ENCODE measurements around the gene APEH. TPM values are rescaled to one million over a fixed set of nuclear protein-coding genes. Genes with fewer than 3 reads are reported as not detected.

APEH gene
- polyA plus RNA-seq, 4 donors = 66.2 to 87.8 (median 81.9) TPM

- Histone ChIP-seq H3K4me1 (ENCODE audit: control insufficient read depth in 3 of 3, insufficient read depth in 2 of 3, low read depth in 1 of 3, low read length in 2 of 3) (no peaks in the 10 kb centered on the region), H3K36me3 (ENCODE audit: control insufficient read depth in 3 of 3, insufficient read depth in 2 of 3, low read depth in 1 of 3, low read length in 3 of 3) (no peaks in the 10 kb centered on the region), H3K4me3 (ENCODE audit: low read depth in 1 of 3, low read length in 3 of 3) (no peak overlapping the region), H3K27ac (ENCODE audit: low read depth in 1 of 3, low read length in 2 of 3) (no peak overlapping the region), H3K9me3 (ENCODE audit: control insufficient read depth in 2 of 2, insufficient read depth in 1 of 2, low read depth in 1 of 2, low read length in 1 of 2) (no peaks in the 10 kb centered on the region), H3K27me3 (ENCODE audit: control insufficient read depth in 3 of 3, insufficient read depth in 3 of 3, low read length in 3 of 3) (no peaks in the 10 kb centered on the region)
- 51 to 66% (median 62%) methylated on average over 4 of the region's 4 CpGs for WGBS, 3 donors
- FAIRE-seq (no peak), DNase-seq (no peak)
Measured at GRCh38 chr3:49659756-49660155, 14.4 kb upstream of the APEH start.

DNA sequence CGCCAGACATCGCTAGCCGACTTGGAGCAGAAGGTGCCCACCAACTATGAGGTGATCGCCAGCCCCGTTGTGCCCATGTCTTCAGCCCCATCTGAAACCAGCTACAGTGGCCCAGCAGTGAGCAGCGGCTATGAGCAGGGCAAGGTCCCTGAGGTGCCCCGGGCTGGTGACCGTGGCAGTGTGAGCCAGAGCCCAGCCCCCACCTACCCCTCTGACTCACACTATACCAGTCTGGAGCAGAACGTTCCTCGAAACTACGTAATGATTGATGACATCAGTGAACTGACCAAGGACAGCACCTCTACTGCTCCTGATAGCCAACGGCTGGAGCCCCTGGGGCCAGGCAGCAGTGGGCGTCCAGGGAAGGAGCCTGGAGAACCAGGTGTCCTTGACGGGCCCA lies 12.9 kb upstream of the APEH start:
- Histone ChIP-seq H3K27me3 (ENCODE audit: control insufficient read depth in 3 of 3, insufficient read depth in 3 of 3, low read length in 3 of 3) (no peaks in the 10 kb centered on the region), H3K4me1 (ENCODE audit: control insufficient read depth in 3 of 3, insufficient read depth in 2 of 3, low read depth in 1 of 3, low read length in 2 of 3) (peaks cover 0 to under 1% (median 0%) of the 10 kb centered on the region in 3 donors), H3K27ac (ENCODE audit: low read depth in 1 of 3, low read length in 2 of 3) (no peak overlapping the region), H3K4me3 (ENCODE audit: low read depth in 1 of 3, low read length in 3 of 3) (no peak overlapping the region), H3K36me3 (ENCODE audit: control insufficient read depth in 3 of 3, insufficient read depth in 2 of 3, low read depth in 1 of 3, low read length in 3 of 3) (no peaks in the 10 kb centered on the region), H3K9me3 (ENCODE audit: control insufficient read depth in 2 of 2, insufficient read depth in 1 of 2, low read depth in 1 of 2, low read length in 1 of 2) (no peaks in the 10 kb centered on the region)
- 80 to 87% (median 82%) methylated on average over 14 of the region's 14 CpGs for WGBS, 3 donors
- no peak for FAIRE-seq
- no peak for DNase-seq

DNA sequence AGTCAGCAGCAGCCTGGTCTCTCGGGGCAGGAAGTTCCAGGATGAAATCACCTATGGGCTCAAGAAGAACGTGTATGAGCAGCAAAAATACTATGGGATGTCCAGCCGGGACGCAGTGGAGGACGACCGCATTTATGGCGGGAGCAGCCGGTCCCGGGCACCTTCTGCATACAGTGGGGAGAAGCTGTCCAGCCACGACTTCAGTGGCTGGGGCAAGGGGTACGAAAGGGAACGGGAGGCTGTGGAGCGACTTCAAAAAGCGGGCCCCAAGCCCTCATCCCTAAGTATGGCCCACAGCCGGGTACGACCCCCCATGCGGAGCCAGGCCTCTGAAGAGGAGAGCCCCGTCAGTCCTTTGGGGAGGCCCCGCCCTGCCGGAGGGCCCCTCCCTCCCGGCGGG lies 12.1 kb upstream of the APEH start:
- FAIRE-seq (no peak), DNase-seq (no peak)
- Histone ChIP-seq H3K36me3 (ENCODE audit: control insufficient read depth in 3 of 3, insufficient read depth in 2 of 3, low read depth in 1 of 3, low read length in 3 of 3) (no peaks in the 10 kb centered on the region), H3K9me3 (ENCODE audit: control insufficient read depth in 2 of 2, insufficient read depth in 1 of 2, low read depth in 1 of 2, low read length in 1 of 2) (no peaks in the 10 kb centered on the region), H3K4me3 (ENCODE audit: low read depth in 1 of 3, low read length in 3 of 3) (no peak overlapping the region), H3K4me1 (ENCODE audit: control insufficient read depth in 3 of 3, insufficient read depth in 2 of 3, low read depth in 1 of 3, low read length in 2 of 3) (peaks cover 0 to 6% (median 0%) of the 10 kb centered on the region in 3 donors), H3K27me3 (ENCODE audit: control insufficient read depth in 3 of 3, insufficient read depth in 3 of 3, low read length in 3 of 3) (no peaks in the 10 kb centered on the region), H3K27ac (ENCODE audit: low read depth in 1 of 3, low read length in 2 of 3) (no peak overlapping the region)
- 87 to 88% (median 87%) methylated on average over 22 of the region's 22 CpGs for WGBS, 3 donors

GRCh38 chr3:49662720-49663413 lies 11.3 kb upstream of the APEH start:
- H3K9me3 ChIP-seq (ENCODE audit: control insufficient read depth in 2 of 2, insufficient read depth in 1 of 2, low read depth in 1 of 2, low read length in 1 of 2) = no peaks in the 10 kb centered on the region
- no peak for DNase-seq
- 90 to 96% (median 95%) methylated on average over 32 to 34 of the region's 34 CpGs for WGBS, 3 donors
- peaks cover 0 to 7% (median 0%) of the 10 kb centered on the region in 3 donors for H3K4me1 ChIP-seq (ENCODE audit: control insufficient read depth in 3 of 3, insufficient read depth in 2 of 3, low read depth in 1 of 3, low read length in 2 of 3)
- no peaks in the 10 kb centered on the region for H3K27me3 ChIP-seq (ENCODE audit: control insufficient read depth in 3 of 3, insufficient read depth in 3 of 3, low read length in 3 of 3)
- H3K36me3 ChIP-seq (ENCODE audit: control insufficient read depth in 3 of 3, insufficient read depth in 2 of 3, low read depth in 1 of 3, low read length in 3 of 3) = no peaks in the 10 kb centered on the region
- no peak for FAIRE-seq
- no peak overlapping the region for H3K27ac ChIP-seq (ENCODE audit: low read depth in 1 of 3, low read length in 2 of 3)
- no peak overlapping the region for H3K4me3 ChIP-seq (ENCODE audit: low read depth in 1 of 3, low read length in 3 of 3)

DNA sequence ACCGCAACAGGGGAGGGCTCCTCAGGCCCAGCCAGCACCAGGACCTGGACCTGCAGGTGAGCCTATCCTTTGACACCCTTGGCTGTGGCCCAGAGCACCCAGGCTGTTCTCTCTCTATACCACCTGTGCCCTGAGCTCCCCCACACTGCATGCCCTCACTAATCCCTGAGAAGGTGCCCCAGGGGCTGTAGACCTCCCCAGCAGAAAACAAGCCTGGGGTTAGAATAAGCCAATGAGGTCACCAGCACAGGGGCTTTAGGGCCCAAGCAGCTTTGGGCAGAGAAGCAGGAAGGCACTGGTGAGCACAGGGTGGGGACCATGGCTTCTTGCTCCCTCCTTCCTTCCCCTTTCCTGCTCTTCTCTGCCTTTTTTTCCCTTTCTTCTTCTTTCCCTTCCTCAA lies 10.3 kb upstream of the APEH start:
- FAIRE-seq = no peak
- no peak overlapping the region for H3K4me3 ChIP-seq (ENCODE audit: low read depth in 1 of 3, low read length in 3 of 3)
- no peaks in the 10 kb centered on the region for H3K36me3 ChIP-seq (ENCODE audit: control insufficient read depth in 3 of 3, insufficient read depth in 2 of 3, low read depth in 1 of 3, low read length in 3 of 3)
- WGBS, 3 donors = 81 to 100% (median 90%) methylated on average over 1 of the region's 1 CpG
- no peaks in the 10 kb centered on the region for H3K9me3 ChIP-seq (ENCODE audit: control insufficient read depth in 2 of 2, insufficient read depth in 1 of 2, low read depth in 1 of 2, low read length in 1 of 2)
- peaks cover 0 to 14% (median 0%) of the 10 kb centered on the region in 3 donors for H3K4me1 ChIP-seq (ENCODE audit: control insufficient read depth in 3 of 3, insufficient read depth in 2 of 3, low read depth in 1 of 3, low read length in 2 of 3)
- H3K27ac ChIP-seq (ENCODE audit: low read depth in 1 of 3, low read length in 2 of 3) = no peak overlapping the region
- H3K27me3 ChIP-seq (ENCODE audit: control insufficient read depth in 3 of 3, insufficient read depth in 3 of 3, low read length in 3 of 3) = no peaks in the 10 kb centered on the region
- no peak for DNase-seq

DNA sequence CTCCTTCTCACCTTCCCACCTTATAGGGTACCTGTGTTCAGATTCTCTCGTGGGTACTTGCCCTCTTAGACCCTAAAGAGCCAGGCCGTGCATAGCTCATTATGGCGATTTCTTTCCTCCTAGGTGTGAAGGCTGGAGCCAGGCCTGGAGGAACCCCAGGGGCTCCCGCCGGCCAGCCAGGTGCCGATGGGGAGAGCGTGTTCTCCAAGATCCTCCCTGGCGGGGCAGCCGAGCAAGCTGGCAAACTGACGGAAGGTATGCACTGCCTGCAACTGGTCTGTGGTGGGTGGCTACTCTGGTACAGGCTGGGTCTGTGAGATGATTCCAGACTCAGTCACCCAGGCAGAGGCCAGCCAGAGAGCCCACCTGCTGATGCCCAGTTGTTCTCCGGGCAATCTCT lies 9.9 kb upstream of the APEH start:
- FAIRE-seq (no peak), DNase-seq (no peak)
- H3K27ac ChIP-seq (ENCODE audit: low read depth in 1 of 3, low read length in 2 of 3) = no peak overlapping the region
- H3K9me3 ChIP-seq (ENCODE audit: control insufficient read depth in 2 of 2, insufficient read depth in 1 of 2, low read depth in 1 of 2, low read length in 1 of 2) = no peaks in the 10 kb centered on the region
- no peak overlapping the region for H3K4me3 ChIP-seq (ENCODE audit: low read depth in 1 of 3, low read length in 3 of 3)
- H3K27me3 ChIP-seq (ENCODE audit: control insufficient read depth in 3 of 3, insufficient read depth in 3 of 3, low read length in 3 of 3) = no peaks in the 10 kb centered on the region
- H3K36me3 ChIP-seq (ENCODE audit: control insufficient read depth in 3 of 3, insufficient read depth in 2 of 3, low read depth in 1 of 3, low read length in 3 of 3) = no peaks in the 10 kb centered on the region
- peaks cover 0 to 14% (median 0%) of the 10 kb centered on the region in 3 donors for H3K4me1 ChIP-seq (ENCODE audit: control insufficient read depth in 3 of 3, insufficient read depth in 2 of 3, low read depth in 1 of 3, low read length in 2 of 3)
- 77 to 92% (median 85%) methylated on average over 11 of the region's 11 CpGs for WGBS, 3 donors

DNA sequence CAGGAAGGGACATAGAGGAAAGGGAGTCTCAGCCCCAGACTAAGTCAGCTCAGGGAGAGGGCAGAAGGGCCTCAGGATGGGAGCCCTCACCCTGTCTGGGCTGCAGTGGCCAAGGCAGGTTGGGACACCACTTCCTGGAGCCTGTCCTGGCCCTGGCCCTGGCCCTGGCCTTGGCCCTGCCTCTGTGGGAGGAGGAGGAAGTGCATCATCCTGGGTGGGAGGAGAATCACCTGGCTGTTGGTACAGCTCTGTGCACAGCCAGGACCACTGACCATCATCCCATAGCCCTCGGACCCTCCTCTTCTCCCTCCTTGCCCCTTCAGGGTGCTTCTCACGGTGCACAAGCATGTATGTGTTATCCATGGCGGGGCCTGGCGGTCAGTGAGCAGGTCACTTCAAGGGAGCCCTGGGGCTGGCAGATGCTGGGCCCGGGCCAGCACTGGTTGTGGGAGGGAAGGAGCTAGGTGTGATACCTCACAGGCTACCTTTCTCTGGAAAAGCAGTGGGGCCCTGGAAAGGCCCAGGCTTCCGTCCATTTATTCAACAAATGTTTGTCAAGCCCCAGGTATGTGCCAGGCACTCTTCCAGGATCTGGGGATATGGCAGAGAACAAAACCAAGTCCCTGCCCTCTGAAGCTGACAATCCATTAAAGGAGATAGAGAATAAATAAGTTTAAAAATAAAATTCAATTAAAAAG lies 8.2 kb upstream of the APEH start:
- Histone ChIP-seq H3K27me3 (ENCODE audit: control insufficient read depth in 3 of 3, insufficient read depth in 3 of 3, low read length in 3 of 3) (no peaks in the 10 kb centered on the region), H3K4me1 (ENCODE audit: control insufficient read depth in 3 of 3, insufficient read depth in 2 of 3, low read depth in 1 of 3, low read length in 2 of 3) (peaks cover 0 to 14% (median 0%) of the 10 kb centered on the region in 3 donors), H3K27ac (ENCODE audit: low read depth in 1 of 3, low read length in 2 of 3) (no peak overlapping the region), H3K4me3 (ENCODE audit: low read depth in 1 of 3, low read length in 3 of 3) (no peak overlapping the region), H3K9me3 (ENCODE audit: control insufficient read depth in 2 of 2, insufficient read depth in 1 of 2, low read depth in 1 of 2, low read length in 1 of 2) (no peaks in the 10 kb centered on the region), H3K36me3 (ENCODE audit: control insufficient read depth in 3 of 3, insufficient read depth in 2 of 3, low read depth in 1 of 3, low read length in 3 of 3) (peaks cover 0 to 2% (median 0%) of the 10 kb centered on the region in 3 donors)
- no peak for DNase-seq
- 81 to 90% (median 88%) methylated on average over 5 to 6 of the region's 6 CpGs for WGBS, 3 donors
- FAIRE-seq = no peak

GRCh38 chr3:49666592-49666991 lies 7.6 kb upstream of the APEH start:
- no peak for FAIRE-seq
- Histone ChIP-seq H3K27ac (ENCODE audit: low read depth in 1 of 3, low read length in 2 of 3) (no peak overlapping the region), H3K9me3 (ENCODE audit: control insufficient read depth in 2 of 2, insufficient read depth in 1 of 2, low read depth in 1 of 2, low read length in 1 of 2) (no peaks in the 10 kb centered on the region), H3K27me3 (ENCODE audit: control insufficient read depth in 3 of 3, insufficient read depth in 3 of 3, low read length in 3 of 3) (no peaks in the 10 kb centered on the region), H3K4me3 (ENCODE audit: low read depth in 1 of 3, low read length in 3 of 3) (no peak overlapping the region), H3K36me3 (ENCODE audit: control insufficient read depth in 3 of 3, insufficient read depth in 2 of 3, low read depth in 1 of 3, low read length in 3 of 3) (peaks cover 0 to 2% (median 0%) of the 10 kb centered on the region in 3 donors), H3K4me1 (ENCODE audit: control insufficient read depth in 3 of 3, insufficient read depth in 2 of 3, low read depth in 1 of 3, low read length in 2 of 3) (peaks cover 0 to 14% (median 0%) of the 10 kb centered on the region in 3 donors)
- no peak for DNase-seq
- WGBS, 3 donors = 19 to 33% (median 31%) methylated on average over 8 of the region's 8 CpGs

All from small intestine (tissue), 7 donors.